ENCODE results near the gene ZNF800.

The ZNF800 gene

DNA sequence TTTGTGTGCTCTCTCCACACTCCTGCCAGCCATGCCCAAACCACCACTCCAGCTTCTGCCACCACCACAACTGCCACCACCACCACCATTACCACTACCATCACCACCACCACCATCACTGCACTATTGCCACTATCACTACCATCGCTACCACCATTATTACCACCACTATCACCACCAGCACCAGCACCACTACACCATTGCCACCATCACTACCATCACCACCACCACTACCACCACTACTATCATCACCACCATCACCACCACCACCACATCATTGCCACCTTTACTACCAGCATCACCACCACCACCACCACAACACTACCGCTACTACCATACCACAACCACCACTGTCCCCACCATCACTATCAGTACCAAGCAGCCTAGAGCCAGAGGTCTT, 26.0 kb upstream of the ZNF800 start:
- POLR2A ChIA-PET, result no interaction called here
- CTCF ChIA-PET, result no interaction called here

DNA sequence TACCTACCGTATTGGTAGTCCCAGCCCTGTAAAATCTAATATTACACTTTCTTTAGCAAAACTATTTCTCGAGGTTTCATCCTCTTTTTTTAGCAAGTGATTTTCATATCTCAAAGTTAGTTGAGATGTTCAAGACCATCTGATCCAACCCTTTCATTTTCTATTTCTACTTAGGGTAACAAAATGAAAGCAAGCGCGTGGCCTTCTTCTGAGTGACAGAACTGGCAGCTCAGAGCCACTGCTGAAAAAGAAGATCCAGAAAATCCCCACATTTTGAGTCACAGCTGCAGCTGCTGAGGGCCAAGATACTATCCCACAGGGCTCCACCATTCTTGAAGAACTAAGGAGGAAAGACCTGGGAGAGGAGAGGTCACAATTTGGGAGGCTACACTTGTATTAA, 24.8 kb upstream of the ZNF800 start:
- ChIA-PET POLR2A (no interaction called here), CTCF (interaction anchor here (0.6 kb wide), 1 partner anchor 62 kb away, joined by 3 read pairs; no protein-coding TSS in a partner anchor)
- H3K36me3 ChIP-seq (ENCODE audit: control insufficient read depth in 2 of 2, insufficient read depth in 1 of 2, low read length in 2 of 2), result no peaks in the 10 kb centered on the region
- H3K4me1 ChIP-seq (ENCODE audit: control insufficient read depth, insufficient read depth, low read length), result no peaks in the 10 kb centered on the region
- no peak overlapping the region for H3K4me3 ChIP-seq (ENCODE audit: low read depth, low read length)
- TF ChIP-seq, protein P1, sequence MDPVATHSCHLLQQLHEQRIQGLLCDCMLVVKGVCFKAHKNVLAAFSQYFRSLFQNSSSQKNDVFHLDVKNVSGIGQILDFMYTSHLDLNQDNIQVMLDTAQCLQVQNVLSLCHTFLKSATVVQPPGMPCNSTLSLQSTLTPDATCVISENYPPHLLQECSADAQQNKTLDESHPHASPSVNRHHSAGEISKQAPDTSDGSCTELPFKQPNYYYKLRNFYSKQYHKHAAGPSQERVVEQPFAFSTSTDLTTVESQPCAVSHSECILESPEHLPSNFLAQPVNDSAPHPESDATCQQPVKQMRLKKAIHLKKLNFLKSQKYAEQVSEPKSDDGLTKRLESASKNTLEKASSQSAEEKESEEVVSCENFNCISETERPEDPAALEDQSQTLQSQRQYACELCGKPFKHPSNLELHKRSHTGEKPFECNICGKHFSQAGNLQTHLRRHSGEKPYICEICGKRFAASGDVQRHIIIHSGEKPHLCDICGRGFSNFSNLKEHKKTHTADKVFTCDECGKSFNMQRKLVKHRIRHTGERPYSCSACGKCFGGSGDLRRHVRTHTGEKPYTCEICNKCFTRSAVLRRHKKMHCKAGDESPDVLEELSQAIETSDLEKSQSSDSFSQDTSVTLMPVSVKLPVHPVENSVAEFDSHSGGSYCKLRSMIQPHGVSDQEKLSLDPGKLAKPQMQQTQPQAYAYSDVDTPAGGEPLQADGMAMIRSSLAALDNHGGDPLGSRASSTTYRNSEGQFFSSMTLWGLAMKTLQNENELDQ (tag by site-specific recombination; IDR thresholded peaks at IDR 0.05; ENCODE audit: low read depth), result no peak
- no peak for TF ChIP-seq OVOL3 (tag by site-specific recombination; IDR thresholded peaks at IDR 0.05)
- TF ChIP-seq, protein P2, sequence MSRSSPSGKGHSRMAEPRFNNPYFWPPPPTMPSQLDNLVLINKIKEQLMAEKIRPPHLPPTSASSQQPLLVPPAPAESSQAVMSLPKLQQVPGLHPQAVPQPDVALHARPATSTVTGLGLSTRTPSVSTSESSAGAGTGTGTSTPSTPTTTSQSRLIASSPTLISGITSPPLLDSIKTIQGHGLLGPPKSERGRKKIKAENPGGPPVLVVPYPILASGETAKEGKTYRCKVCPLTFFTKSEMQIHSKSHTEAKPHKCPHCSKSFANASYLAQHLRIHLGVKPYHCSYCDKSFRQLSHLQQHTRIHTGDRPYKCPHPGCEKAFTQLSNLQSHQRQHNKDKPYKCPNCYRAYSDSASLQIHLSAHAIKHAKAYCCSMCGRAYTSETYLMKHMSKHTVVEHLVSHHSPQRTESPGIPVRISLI (tag by site-specific recombination; IDR thresholded peaks at IDR 0.05), result no peak
- H3K27ac ChIP-seq (ENCODE audit: extremely low read depth, low read depth, low read length), result no peak overlapping the region
- no peaks in the 10 kb centered on the region for H3K9me3 ChIP-seq (ENCODE audit: control insufficient read depth, insufficient read depth, low read depth, low read length)

More for the DNA sequence above, 26.0 kb upstream of the ZNF800 start:
- TF ChIP-seq ZNF37A (tag by site-specific recombination; IDR thresholded peaks at IDR 0.05) (no peak), ZNF548 (tag by site-specific recombination; IDR thresholded peaks at IDR 0.05) (no peak), ZNF223 (tag by site-specific recombination; IDR thresholded peaks at IDR 0.05) (no peak), ZIC2 (tag by site-specific recombination; IDR thresholded peaks at IDR 0.05) (no peak), RBAK (tag by site-specific recombination; IDR thresholded peaks at IDR 0.05) (no peak), OSR2 (tag by site-specific recombination; IDR thresholded peaks at IDR 0.05) (no peak), ZNF266 (tag by site-specific recombination; IDR thresholded peaks at IDR 0.05; ENCODE audit: low read depth) (no peak), ZNF133 (tag by site-specific recombination; IDR thresholded peaks at IDR 0.05) (peak; percentile 33; the same call in 1 of the 2 replicates), KLF16 (tag by site-specific recombination; IDR thresholded peaks at IDR 0.05) (no peak), ZNF658 (tag by site-specific recombination; IDR thresholded peaks at IDR 0.05) (peak; percentile 23; the same call in 1 of the 2 replicates)
- TF ChIP-seq, protein P3, sequence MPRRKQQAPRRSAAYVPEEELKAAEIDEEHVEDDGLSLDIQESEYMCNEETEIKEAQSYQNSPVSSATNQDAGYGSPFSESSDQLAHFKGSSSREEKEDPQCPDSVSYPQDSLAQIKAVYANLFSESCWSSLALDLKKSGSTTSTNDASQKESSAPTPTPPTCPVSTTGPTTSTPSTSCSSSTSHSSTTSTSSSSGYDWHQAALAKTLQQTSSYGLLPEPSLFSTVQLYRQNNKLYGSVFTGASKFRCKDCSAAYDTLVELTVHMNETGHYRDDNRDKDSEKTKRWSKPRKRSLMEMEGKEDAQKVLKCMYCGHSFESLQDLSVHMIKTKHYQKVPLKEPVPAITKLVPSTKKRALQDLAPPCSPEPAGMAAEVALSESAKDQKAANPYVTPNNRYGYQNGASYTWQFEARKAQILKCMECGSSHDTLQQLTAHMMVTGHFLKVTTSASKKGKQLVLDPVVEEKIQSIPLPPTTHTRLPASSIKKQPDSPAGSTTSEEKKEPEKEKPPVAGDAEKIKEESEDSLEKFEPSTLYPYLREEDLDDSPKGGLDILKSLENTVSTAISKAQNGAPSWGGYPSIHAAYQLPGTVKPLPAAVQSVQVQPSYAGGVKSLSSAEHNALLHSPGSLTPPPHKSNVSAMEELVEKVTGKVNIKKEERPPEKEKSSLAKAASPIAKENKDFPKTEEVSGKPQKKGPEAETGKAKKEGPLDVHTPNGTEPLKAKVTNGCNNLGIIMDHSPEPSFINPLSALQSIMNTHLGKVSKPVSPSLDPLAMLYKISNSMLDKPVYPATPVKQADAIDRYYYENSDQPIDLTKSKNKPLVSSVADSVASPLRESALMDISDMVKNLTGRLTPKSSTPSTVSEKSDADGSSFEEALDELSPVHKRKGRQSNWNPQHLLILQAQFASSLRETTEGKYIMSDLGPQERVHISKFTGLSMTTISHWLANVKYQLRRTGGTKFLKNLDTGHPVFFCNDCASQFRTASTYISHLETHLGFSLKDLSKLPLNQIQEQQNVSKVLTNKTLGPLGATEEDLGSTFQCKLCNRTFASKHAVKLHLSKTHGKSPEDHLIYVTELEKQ (tag by site-specific recombination; IDR thresholded peaks at IDR 0.05; ENCODE audit: borderline replicate concordance), result no peak
- H3K36me3 ChIP-seq (ENCODE audit: control insufficient read depth in 2 of 2, insufficient read depth in 1 of 2, low read length in 2 of 2), result no peaks in the 10 kb centered on the region
- H3K9me3 ChIP-seq (ENCODE audit: control insufficient read depth, insufficient read depth, low read depth, low read length), result no peaks in the 10 kb centered on the region
- H3K4me1 ChIP-seq (ENCODE audit: control insufficient read depth, insufficient read depth, low read length), result no peaks in the 10 kb centered on the region
- no peak overlapping the region for H3K4me3 ChIP-seq (ENCODE audit: low read depth, low read length)
- H3K27ac ChIP-seq (ENCODE audit: extremely low read depth, low read depth, low read length), result no peak overlapping the region

DNA sequence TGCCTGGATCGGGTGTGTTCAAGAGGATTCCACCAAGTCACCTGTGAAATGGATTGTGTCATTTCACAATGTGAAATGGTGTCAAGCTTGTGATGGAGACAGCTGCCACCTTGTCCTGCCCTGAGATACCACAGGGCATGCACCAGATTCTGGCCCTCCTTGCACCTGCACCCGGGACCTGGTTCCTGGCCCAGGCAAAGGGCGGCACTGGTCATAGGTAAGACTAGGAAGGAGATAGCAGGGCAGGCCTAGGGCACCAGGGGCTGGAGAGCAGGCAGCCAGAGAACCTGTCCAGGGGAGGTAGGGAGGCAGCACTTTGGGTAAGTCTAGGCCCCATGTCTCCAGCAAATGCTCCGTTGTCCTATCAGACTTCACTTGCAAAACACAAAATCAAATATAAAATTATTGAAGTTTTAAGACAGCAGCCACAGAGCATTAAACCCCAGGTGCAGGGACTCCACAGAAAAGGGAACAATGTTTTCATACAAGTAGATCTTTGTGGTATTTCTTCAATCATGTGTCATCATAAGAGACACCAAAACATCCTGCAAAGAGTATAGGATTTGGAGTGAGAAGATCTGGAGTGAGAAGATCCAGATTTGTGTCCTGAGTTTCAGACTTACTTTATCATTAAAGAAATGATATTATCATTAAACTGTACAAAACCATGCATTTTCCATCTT, 22.7 kb upstream of the ZNF800 start:
- Histone ChIP-seq H3K4me3 (ENCODE audit: low read depth, low read length) (no peak overlapping the region), H3K4me1 (ENCODE audit: control insufficient read depth, insufficient read depth, low read length) (no peaks in the 10 kb centered on the region), H3K27ac (ENCODE audit: extremely low read depth, low read depth, low read length) (no peak overlapping the region), H3K36me3 (ENCODE audit: control insufficient read depth in 2 of 2, insufficient read depth in 1 of 2, low read length in 2 of 2) (no peaks in the 10 kb centered on the region), H3K9me3 (ENCODE audit: control insufficient read depth, insufficient read depth, low read depth, low read length) (no peaks in the 10 kb centered on the region)
- POLR2A ChIA-PET, result interaction anchor here (2.2 kb wide), 1 partner anchor 23 kb away, joined by 4 read pairs; the partner anchor contains the start of gene ZNF800
- CTCF ChIA-PET, result interaction anchor here (1.2 kb wide), 1 partner anchor 68 kb away, joined by 3 read pairs; no protein-coding TSS in a partner anchor
- TF ChIP-seq ZNF146 (tag by site-specific recombination; IDR thresholded peaks at IDR 0.05) (no peak), ZNF423 (tag by site-specific recombination; IDR thresholded peaks at IDR 0.05) (no peak), ZEB2 (tag by site-specific recombination; IDR thresholded peaks at IDR 0.05) (no peak), ZNF239 (tag by site-specific recombination; IDR thresholded peaks at IDR 0.05) (no peak), ZNF426 (tag by site-specific recombination; IDR thresholded peaks at IDR 0.05) (no peak), ZNF404 (tag by site-specific recombination; IDR thresholded peaks at IDR 0.05) (no peak), ZNF266 (tag by site-specific recombination; IDR thresholded peaks at IDR 0.05; ENCODE audit: low read depth) (no peak), ZNF610 (tag by site-specific recombination; IDR thresholded peaks at IDR 0.05; ENCODE audit: borderline replicate concordance) (no peak)
- TF ChIP-seq, protein P2 (tag by site-specific recombination; IDR thresholded peaks at IDR 0.05), result no peak
- TF ChIP-seq, protein P4, sequence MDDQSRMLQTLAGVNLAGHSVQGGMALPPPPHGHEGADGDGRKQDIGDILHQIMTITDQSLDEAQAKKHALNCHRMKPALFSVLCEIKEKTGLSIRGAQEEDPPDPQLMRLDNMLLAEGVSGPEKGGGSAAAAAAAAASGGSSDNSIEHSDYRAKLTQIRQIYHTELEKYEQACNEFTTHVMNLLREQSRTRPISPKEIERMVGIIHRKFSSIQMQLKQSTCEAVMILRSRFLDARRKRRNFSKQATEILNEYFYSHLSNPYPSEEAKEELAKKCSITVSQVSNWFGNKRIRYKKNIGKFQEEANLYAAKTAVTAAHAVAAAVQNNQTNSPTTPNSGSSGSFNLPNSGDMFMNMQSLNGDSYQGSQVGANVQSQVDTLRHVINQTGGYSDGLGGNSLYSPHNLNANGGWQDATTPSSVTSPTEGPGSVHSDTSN (CRISPR knock-in tag; IDR thresholded peaks at IDR 0.05), result no peak

All from HEK293 (cell line).